HG02588 (cell line): ENCODE measurements around the gene XCL1.
"Not testable (repeated sequence)": the region's sequence is repeated elsewhere in the genome, so short reads cannot be mapped to it uniquely, and the experiment has no call there.

Experiments
- ATAC-seq: cut with Tn5 transposase; IDR thresholded peaks from one replicate; pipeline ENCODE4 v1.9.1; 2021; ENCODE audit warnings: mild to moderate bottlenecking, moderate library complexity; ENCODE audit not compliant: unreplicated experiment

XCL1 gene

DNA sequence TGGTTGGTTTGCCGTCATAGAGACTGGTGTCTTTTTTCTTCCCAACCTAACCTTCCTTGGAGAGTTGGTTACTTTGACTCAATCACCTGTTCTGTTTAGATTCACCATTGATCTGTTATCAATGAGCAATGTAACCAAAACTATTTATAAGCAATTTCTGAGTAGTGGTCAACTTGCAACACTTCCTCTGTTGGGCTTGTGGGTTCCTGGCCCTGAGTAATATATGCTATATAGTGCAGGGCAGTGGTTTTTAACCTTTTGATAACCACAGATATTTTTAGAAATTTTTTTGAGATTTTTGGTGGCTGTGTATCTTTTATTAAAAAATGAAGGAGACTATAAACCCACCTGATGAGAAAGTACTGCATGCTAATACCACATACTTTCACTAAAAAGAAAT is 9.4 kb upstream of the XCL1 start:
- no peak for ATAC-seq

DNA sequence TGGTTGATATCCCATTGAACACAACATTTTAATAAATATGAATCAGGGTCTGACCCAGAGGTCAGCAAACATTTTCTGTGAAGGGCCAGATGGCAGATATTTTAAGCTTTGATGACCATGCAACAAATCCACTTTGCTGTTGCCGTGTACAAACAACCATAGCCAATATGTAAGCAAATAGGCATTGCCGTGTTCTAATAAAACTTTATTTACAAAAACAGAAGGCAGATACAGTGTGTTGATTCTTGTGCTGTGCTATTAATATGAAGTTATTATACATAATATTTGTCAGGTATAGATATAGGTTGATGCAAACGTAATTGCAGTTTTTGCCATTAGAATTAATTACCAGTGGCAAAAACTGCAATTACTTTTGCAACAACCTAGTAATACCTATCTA is 8.8 kb upstream of the XCL1 start:
- no peak for ATAC-seq

DNA sequence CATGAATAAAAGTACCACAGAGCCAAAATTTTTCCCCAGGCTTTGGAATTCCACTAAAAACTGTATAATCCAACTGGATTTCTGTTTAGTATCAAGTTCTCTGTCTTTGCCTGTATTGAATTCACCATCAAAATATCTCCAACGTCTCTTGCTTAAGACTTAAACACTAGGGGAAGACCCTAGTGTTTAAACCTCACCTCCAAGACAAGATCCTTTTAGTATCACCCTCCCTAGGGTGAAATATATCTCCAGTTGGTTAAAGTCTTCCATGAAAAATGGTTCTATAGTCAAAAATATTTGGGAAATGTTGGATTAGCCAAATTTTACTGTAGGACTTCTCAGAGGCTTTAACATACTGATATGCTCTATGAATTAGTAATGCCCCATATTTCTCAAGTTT is 8.1 kb upstream of the XCL1 start:
- ATAC-seq = no peak

DNA sequence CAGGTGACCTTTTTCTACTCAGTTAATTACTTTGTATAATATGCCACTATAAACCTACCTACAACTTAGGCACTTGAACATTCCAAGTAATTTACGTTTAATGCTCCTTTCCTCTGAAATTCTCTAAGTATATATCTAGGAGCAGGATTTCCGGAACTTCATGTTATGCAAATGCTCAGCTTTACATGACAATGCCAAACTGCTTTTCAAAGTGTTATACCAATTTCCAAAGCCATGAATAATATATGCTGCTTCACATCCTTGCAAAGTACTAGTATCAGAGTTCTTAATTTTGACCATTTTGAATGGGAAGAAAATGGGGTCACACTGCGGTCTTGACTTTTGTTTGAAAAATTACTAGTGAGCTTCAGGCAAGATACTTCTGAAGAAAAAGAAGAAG is 5.8 kb upstream of the XCL1 start:
- no peak for ATAC-seq

DNA sequence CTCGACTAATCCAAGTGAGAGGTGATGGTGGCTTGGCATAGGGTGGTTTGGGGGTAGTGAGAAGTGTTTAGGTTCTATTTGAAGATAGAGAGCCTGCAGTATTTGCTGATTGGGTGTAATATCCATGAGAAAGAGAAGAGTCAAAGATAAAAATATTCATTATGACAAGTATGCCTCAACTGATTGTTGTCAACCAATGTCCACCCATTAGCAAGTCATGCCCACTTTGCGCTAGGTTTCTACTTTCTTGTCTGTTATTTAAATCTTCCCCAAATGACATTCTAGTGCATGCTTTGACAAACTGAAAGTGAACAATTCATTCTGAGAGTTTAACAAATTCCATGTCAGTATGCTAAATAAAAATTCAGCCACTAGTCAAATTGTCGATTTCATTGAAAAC is 3.8 kb upstream of the XCL1 start:
- no peak for ATAC-seq

DNA sequence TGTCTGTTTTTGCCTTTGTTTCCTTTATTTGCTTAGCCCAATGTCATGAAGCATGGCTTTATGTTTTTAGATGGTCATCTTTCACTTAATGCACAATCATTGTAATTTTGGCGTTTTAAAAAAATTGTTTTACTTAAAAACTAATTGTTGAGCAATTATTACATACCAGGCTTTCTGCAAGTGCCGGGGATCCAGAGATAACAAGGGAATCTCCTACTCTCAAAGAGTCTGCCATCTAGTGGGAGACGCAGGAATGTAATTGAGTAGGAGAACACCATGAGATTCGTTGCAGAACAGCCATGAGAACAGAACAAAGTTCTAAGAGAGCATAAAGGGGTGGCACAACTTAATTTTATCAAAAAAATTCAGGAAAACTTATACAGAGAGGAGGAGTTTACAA is 2.2 kb upstream of the XCL1 start:
- ATAC-seq = peak; percentile 51

DNA sequence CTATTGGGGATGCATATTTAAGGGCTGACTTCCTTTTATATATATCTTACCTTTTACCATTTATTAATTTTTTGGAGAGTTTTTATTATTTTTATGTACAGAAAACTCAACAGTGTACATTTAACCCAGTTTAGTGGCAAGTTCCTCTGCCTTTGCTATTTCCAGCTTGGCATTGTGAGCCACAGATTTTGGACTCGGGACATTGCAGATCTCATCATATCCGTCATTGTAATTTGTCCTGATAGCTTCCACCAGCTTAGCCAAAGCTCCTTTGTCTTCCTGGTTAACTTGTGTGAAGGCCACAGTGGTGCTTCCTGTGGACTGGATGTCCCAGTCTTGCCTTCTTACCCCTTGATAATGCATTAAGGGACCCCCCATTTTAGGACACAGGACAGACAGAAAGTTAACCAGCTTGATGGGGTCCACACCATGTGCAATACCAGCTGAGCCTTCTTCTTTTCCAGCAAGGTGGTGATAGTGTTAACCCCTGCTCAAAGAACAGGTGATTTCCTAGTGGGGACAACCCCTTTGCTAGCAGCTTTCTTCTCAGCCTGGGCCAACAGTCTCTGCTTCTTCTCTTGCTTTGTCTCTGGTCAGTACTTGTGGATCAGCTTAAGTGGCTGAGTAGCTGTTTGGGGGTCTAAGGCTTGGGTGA is 2.3 kb downstream of the XCL1 start:
- ATAC-seq = not testable (repeated sequence)

DNA sequence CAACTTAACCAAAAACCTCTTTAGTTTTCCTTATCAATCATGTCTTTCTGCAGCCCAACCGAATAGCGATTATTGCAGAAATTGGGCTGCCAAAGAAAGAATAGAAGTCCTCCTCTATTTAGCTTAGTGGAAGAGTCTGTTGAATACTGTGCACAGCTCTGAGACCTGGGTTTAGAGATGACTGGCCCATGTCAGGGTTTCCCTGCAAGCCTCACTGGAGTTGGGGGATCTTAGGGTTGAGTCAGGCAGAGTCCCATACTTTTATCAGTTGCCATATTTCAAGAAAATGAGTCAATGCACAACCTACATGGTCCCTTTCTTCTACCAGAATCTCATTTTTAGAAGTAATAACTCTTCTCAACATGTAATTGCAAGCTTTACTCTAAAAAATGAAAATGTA is 3.9 kb downstream of the XCL1 start:
- ATAC-seq = not testable (repeated sequence)

DNA sequence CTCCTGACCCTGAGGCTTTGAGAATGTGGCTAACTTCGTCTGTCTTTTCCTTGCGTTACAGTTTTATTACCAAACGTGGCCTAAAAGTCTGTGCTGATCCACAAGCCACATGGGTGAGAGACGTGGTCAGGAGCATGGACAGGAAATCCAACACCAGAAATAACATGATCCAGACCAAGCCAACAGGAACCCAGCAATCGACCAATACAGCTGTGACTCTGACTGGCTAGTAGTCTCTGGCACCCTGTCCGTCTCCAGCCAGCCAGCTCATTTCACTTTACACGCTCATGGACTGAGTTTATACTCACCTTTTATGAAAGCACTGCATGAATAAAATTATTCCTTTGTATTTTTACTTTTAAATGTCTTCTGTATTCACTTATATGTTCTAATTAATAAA is 4.6 kb downstream of the XCL1 start:
- not testable (repeated sequence) for ATAC-seq

DNA sequence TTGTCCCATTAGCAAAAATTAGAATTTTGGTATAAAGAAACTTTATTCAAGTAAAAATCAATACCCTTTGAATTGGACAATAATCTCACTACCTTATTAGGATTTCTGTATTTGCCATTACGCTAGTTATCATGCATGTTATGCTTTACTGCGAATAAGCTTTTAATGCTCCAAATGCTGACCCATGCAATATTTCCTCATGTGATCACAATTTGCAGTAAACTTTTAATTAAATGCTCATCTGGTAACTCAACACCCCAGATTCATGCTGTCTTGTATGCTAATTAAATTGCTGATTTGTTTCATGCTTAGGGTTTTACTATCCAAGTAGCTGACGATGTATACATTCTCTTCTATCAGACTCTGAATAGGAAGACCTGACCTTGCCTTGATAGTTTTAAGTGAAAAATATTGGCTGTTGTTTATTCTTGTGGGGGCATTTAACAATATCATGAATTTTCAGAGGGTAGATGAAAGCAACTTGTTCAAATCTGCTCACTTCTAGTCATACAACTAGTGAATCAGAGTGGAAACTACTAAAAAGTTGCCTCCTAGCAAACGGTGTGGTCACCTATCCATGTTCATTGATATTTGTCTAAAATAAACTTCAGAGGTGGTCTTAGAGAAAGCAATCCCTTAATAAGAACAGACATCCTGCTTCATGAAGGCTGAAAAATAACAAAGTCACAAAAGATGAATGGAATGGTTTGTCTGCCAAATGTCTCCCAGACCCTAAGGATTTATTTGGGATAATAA is 5.6 kb downstream of the XCL1 start:
- no peak for ATAC-seq

DNA sequence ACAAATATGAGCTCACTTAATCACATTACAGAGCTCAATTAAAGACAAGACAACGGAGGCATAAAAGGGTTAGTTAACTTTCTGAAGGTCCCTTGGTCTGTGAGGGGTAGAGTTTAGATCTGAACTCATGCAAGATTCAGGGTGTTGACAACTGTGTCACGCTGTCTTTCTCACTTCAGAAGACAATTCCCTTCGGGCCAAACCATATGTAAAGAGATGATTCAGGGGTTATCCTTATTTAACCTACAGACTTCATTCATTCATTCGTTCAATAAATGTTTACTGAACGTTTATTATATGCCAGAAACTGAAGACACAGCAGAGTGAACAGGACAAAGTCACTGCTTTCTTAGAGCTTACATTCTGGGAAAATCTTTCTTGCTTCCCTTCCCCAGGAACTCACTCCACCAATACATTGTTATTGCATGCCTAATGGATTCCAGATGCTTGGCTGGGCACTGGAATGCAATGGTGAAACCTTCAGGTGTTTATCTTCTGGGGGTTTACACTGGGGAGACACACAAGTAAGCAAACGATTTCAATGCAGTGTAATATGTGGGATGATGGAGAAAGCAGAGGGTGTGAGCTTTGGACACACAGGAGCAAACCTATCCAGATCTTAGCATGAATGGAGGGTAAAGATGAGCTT is 6.4 kb downstream of the XCL1 start:
- ATAC-seq = no peak

DNA sequence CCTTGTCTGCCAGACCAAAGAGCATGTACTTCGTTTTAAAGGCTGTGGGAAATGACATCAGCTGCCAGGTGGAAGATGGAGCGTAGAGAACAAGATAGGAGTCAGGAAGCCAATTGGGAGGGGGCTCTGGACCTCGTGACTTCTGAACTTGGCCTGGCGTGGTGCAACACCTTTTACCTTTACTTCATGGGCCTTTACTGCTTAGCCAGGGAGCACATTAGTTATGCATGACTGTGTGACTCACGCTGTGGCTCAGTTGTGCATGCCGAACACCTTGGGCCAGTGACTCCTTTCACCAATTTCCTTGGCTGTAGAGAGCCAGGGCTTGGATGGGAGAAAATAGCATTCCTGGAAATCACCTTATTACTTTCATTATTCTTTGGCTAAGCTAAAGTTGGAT is 7.2 kb downstream of the XCL1 start:
- no peak for ATAC-seq

DNA sequence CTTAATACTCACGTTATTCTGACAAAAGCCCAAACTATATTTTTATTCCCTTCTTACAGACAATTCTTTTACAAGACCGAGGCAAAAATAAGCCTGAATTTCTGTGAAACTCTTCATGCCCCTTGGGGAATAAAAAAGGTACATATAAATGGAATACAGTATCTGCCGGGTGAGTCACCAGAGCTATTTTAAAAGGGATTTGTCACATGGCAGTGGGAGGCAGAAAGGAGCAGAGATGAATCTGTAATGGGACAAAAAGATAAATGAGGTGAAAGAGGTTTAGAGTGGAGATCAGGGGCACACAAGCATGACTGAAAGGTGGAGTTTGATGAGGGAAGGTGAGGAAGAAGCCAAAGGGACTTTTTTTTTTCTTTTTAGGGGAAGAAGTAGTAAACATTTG is 8.8 kb downstream of the XCL1 start:
- ATAC-seq = no peak

DNA sequence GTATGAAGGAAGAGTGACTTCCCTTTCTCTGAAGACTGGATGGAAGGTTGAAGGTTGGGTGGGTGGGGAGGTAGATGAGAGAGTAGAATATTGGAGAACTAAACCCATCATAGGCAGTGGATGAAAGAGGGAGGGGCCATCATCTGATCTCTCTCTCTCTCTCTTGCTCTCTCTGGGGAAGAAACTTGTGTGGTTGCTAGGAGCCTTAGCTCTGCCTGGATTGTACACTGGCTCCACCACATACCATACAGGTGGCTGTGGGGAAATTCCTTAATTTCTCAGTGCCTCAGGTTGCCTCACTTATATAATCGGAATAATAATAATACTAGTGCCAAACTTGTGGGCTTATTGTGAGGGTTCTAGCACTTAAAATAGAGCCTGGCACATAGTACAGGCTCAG is 9.5 kb downstream of the XCL1 start:
- no peak for ATAC-seq

DNA sequence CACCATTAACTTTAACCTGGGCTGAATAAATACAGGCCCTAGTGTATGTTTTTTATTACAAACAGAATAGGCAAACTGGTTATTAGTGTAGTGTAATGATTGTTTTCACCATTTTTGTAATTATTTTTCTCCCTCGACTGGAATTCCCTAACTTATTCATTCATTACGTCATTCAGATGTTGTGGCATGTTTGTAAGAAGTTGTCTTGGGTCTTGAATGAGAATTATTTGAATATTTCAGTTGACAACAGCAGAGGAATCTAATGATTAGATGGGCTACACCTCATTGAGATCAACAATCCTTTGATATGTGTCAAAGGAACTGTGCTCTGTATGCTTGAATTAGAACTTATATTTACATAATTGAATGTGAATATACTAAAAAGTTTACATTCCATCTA is 12.8 kb downstream of the XCL1 start:
- no peak for ATAC-seq

DNA sequence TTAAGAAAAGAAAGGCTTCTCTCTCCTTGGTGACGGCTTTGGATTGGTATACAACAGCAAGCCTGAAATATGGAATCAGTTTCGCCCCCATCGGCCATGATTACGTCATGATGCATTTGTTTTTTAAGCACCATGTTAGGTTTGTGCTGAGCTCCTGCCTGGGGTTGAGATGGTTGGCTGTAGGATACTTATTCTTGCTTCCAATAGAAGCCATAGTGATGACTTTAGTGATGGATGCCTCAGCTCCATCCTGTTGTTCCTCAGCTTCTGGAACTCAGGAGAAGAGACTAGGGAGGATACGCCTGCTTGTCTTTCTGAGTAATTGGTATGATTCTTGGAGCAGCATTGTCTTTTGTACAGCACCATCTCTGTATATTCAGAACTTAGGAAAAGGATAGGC is 14.7 kb downstream of the XCL1 start:
- no peak for ATAC-seq

DNA sequence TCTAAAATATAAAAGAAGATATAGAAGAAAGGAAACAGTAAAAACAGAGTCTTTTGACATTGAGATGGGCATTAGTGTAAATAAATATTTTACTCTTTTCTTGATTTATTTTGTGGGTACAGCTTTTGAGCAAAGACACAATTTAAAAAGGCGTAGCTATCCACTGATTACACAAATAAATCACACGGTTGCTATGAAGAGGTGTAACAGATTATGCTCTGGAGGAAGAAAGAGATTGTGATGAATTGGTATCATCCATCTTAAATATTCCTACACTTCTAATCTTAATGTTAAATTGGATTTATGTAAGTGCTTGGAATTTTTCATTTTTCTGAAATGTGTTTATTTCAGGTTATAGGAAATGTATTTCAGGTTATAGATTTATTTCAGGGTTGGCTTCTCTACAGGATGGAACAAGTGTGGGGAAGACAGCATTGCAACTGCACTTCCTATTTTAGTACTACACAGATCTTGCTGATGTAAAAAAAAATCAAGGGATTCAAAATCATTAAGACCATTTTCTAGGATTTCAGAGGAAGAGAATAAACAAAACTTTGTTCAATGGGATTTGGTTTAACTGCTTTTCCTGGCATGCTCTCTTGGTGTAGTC is 15.3 kb downstream of the XCL1 start:
- ATAC-seq = no peak

DNA sequence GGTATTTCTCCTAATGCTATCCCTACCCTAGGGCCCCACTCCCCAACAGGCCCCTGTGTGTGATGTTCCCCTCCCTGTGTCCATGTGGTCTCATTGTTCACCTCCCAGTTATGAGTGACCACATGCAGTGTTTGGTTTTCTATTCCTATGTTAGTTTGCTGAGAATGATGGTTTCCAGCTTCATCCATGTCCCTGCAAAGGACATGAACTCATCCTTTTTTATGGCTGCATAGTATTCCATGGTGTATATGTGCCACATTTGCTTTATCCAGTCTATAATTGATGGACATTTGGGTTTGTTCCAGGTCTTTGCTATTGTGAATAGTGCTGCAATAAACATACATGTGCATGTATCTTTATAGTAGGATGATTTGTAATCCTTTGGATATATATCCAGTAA is 19.0 kb downstream of the XCL1 start:
- not testable (repeated sequence) for ATAC-seq

DNA sequence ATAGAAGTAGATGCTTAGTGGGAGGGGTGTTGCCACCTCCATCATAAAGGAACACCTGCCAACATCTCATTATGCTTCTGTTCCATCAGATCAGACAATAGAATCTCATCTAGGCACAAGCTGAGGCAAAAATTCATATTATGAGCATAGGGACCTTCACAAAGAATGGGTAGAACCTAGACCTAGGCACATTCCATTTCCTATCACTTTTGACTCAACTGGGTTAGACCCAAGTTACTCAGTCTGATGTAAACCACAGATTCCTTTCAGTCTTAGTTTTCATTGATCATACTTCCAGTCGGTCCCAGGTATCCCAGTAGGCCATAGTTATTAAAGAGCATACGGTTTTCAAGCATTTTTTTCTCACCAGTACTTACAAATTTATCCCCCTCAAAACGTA is 21.7 kb downstream of the XCL1 start:
- ATAC-seq = no peak

DNA sequence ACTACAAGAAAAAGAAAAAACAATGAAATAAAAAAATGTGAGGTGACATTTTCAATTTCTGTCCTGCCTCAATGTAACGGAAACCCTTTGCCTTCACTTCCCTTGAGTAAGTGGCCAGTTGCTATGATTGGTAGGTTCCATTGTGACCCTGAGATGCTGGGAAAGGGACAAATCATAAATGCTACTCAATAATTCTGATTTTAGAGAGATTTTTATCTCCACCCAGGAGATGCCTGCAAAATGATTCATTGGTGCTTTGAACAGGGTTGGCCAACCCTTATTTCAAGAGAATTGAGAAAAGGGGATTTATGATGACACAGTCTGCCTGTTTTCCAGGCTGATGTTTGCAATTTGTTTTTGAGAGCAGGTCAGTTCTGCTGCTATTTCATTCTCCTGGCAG is 22.5 kb downstream of the XCL1 start:
- no peak for ATAC-seq

DNA sequence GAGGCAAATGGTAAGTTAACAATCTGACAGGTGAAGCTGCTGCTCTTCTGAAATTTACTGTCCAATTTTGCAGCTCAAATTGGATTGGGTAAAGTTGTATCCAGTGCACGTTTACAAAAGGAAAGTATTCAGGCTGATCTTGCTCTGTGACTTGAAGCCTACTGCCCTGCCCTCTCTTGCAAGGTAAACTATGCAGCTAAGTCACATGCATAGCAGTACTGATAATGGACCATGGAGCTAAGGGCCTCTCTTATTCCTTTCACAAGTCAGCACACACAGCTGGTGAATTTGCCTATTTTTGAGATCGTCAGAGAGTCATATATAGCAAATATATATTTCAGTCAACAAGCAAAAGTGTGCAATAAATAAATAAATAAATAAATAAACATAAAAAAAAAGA is 23.2 kb downstream of the XCL1 start:
- ATAC-seq = no peak

DNA sequence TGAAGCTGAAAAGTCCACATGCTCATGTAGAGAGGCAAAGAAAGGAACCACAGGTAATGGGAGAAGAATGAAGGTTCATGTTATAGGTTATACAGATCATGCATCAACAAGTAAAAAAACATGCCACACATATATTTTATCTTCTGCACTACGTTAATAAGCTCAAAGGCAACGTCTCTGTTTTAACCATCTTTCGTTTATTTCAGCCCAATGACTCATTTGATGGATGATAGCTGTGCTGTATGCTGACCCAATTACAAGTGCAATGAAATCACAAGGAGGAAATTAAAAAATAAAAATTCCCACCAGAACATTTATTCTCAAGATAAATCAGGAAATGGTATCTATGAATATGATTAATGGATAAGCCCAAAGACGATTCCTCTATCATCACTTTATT is 24.6 kb downstream of the XCL1 start:
- ATAC-seq = no peak
